Motor neuron (in vitro differentiated cells): ENCODE results near the gene CWC15. TPM values are rescaled to one million over a fixed set of nuclear protein-coding genes. Genes with fewer than 3 reads are reported as not detected.
A peak's percentile ranks its signal among the peaks of the same experiment; 100 is the strongest.
"Not testable (repeated sequence)": the region's sequence is repeated elsewhere in the genome, so short reads cannot be mapped to it uniquely, and the experiment has no call there.

Experiments
- ATAC-seq, 8 experiments: fragments of 200-7000 bp; cut with Tn5 transposase; replicated peaks in 6 of 8; 2 replicates each; pipeline ENCODE4 v1.8.0; 2021; ENCODE audit warnings: mild to moderate bottlenecking in 8 of 8, moderate library complexity in 8 of 8
- H3K27ac ChIP-seq, 2 donors: fragments of 250-450 bp; sonication (Bioruptor Pico); 2 replicates each; pipeline ENCODE4 v1.9.0; 2021; ENCODE audit warnings: antibody characterized with exemption in 2 of 2, mild to moderate bottlenecking in 2 of 2, moderate library complexity in 1 of 2
- H3K4me1 ChIP-seq, 2 donors: fragments of 250-450 bp; sonication (Bioruptor Pico); replicated peaks in 1 of 2; 2 replicates each; pipeline ENCODE4 v1.6.1; 2021; ENCODE audit warnings: antibody characterized with exemption in 2 of 2, mild to moderate bottlenecking in 2 of 2, moderate library complexity in 1 of 2
- H3K4me3 ChIP-seq, 5 donors: fragments of 250-450 bp; sonication (Bioruptor Pico); 2 replicates each; pipeline ENCODE4 v1.9.0; 2021; ENCODE audit warnings: antibody characterized with exemption in 5 of 5, mild to moderate bottlenecking in 5 of 5, moderate library complexity in 4 of 5
- WGBS, 10 experiments: fragments of 450-650 bp; shearing (Covaris generic); methylation state at CpG; one replicate each; pipeline ENCODE4 v1.0.0; 2022; 5-methylcytosine and 5-hydroxymethylcytosine counted together
- in situ Hi-C, 9 experiments: fragments of 400-800 bp; cut with MboI; loops; one replicate each; pipeline ENCODE4 v1.15.0; 2021; ENCODE audit warnings: low sequenced_read_pairs in 9 of 9, low pct_unique_long_range_greater_than_20kb in 2 of 9; ENCODE audit not compliant: unreplicated experiment in 9 of 9
- total RNA-seq, 8 experiments: library from RNA; unstranded; fragments of 300-600 nt; gene quantifications; 2 replicates each; pipeline versions ENCODE4 v1.2.3 to v1.2.4, GENCODE V29; 2022

Gene CWC15
- total RNA-seq, 8 experiments from 2014 or later: 43.7 to 77.1 (median 60.1) TPM

GRCh38 chr11:94941131-94941530 lies 32.2 kb downstream of the CWC15 start:
- WGBS, 10 experiments: 3 to 82% (median 40%) methylated on average over 1 to 4 of the region's 4 CpGs; no CpG with 5 or more reads in 3 of the 10 experiments
- Histone ChIP-seq H3K27ac (no peak overlapping the region), H3K4me1 (peaks cover 9 to 16% of the 10 kb centered on the region in 2 donors), H3K4me3 (no peak overlapping the region)
- in situ Hi-C loops: no loop called here
- ATAC-seq: peak in 4 of 8 experiments; percentile 41 to 94 (median 90)

- in situ Hi-C loops: no loop called here
- Histone ChIP-seq H3K4me1 (peaks cover 10 to 16% of the 10 kb centered on the region in 2 donors), H3K4me3 (no peak overlapping the region), H3K27ac (no peak overlapping the region)
- 40 to 100% (median 81%) methylated on average over 1 to 2 of the region's 2 CpGs; no CpG with 5 or more reads in 1 of the 10 experiments for WGBS, 10 experiments
- ATAC-seq: no peak
These were observed 34.0 kb downstream of the CWC15 start for GRCh38 chr11:94939346-94939745.

GRCh38 chr11:94938095-94939055 lies 35.0 kb downstream of the CWC15 start:
- peak in 4 of 8 experiments; percentile 80 to 96 (median 94) for ATAC-seq
- Histone ChIP-seq H3K27ac (no peak overlapping the region), H3K4me3 (no peak overlapping the region), H3K4me1 (peaks cover 13 to 21% of the 10 kb centered on the region in 2 donors)
- 0 to 75% (median 40%) methylated on average over 2 to 9 of the region's 9 CpGs; no CpG with 5 or more reads in 1 of the 10 experiments for WGBS, 10 experiments
- in situ Hi-C loops: no loop called here

GRCh38 chr11:94934846-94935245 lies 38.5 kb downstream of the CWC15 start:
- WGBS, 10 experiments: 62 to 100% (median 86%) methylated on average over 1 to 3 of the region's 3 CpGs; no CpG with 5 or more reads in 1 of the 10 experiments
- Histone ChIP-seq H3K4me3 (no peak overlapping the region), H3K4me1 (peaks cover 5% of the 10 kb centered on the region in 2 donors), H3K27ac (no peak overlapping the region)
- in situ Hi-C loops: no loop called here
- ATAC-seq: no peak

- ATAC-seq: peak in 5 of 8 experiments; percentile 88 to 99 (median 99)
- Histone ChIP-seq H3K4me1 (peaks cover 5% of the 10 kb centered on the region in 2 donors), H3K27ac (no peak overlapping the region), H3K4me3 (no peak overlapping the region)
- WGBS, 10 experiments: 73 to 100% (median 87%) methylated on average over 1 to 4 of the region's 4 CpGs; no CpG with 5 or more reads in 3 of the 10 experiments
- in situ Hi-C loops: no loop called here
These were observed 39.0 kb downstream of the CWC15 start for GRCh38 chr11:94934362-94934761.

- WGBS, 10 experiments: 30 to 90% (median 64%) methylated on average over 1 to 5 of the region's 5 CpGs; no CpG with 5 or more reads in 3 of the 10 experiments
- peaks cover 5% of the 10 kb centered on the region in 2 donors for H3K4me1 ChIP-seq
- H3K27ac ChIP-seq: no peak overlapping the region
- peak in 5 of 8 experiments; percentile 63 to 92 (median 73) for ATAC-seq
- H3K4me3 ChIP-seq: no peak overlapping the region
- in situ Hi-C loops: no loop called here
These were observed 39.9 kb downstream of the CWC15 start for GRCh38 chr11:94933223-94934130.

- WGBS, 10 experiments: 57 to 100% (median 91%) methylated on average over 1 to 5 of the region's 5 CpGs; no CpG with 5 or more reads in 1 of the 10 experiments
- ATAC-seq: no peak
- Histone ChIP-seq H3K27ac (no peak overlapping the region), H3K4me3 (no peak overlapping the region), H3K4me1 (peaks cover 5 to 9% of the 10 kb centered on the region in 2 donors)
- in situ Hi-C loops: no loop called here
These were observed 40.9 kb downstream of the CWC15 start for GRCh38 chr11:94932503-94932902.

- in situ Hi-C loops, ATAC-seq, H3K27ac ChIP-seq, H3K4me1 ChIP-seq, H3K4me3 ChIP-seq: not testable (repeated sequence)
These were observed 41.3 kb downstream of the CWC15 start for GRCh38 chr11:94932072-94932471.

GRCh38 chr11:94928117-94928990 lies 45.0 kb downstream of the CWC15 start:
- ATAC-seq: peak in 2 of 8 experiments; percentile 63 to 72
- in situ Hi-C loops: no loop called here
- 83 to 100% (median 92%) methylated on average over 1 of the region's 1 CpG; no CpG with 5 or more reads in 6 of the 10 experiments for WGBS, 10 experiments
- Histone ChIP-seq H3K4me3 (no peak overlapping the region), H3K27ac (no peak overlapping the region), H3K4me1 (peaks cover 1 to 10% of the 10 kb centered on the region in 2 donors)

GRCh38 chr11:94926698-94927237 lies 46.6 kb downstream of the CWC15 start:
- in situ Hi-C loops: no loop called here
- ATAC-seq: peak in 4 of 8 experiments; percentile 48 to 67 (median 61)
- WGBS, 10 experiments: 0 to 55% (median 0%) methylated on average over 1 to 6 of the region's 6 CpGs; no CpG with 5 or more reads in 3 of the 10 experiments
- no peak overlapping the region for H3K27ac ChIP-seq
- peaks cover 17 to 22% of the 10 kb centered on the region in 2 donors for H3K4me1 ChIP-seq
- H3K4me3 ChIP-seq: no peak overlapping the region

- in situ Hi-C loops: no loop called here
- H3K4me1 ChIP-seq: peaks cover 19 to 22% of the 10 kb centered on the region in 2 donors
- no peak overlapping the region for H3K27ac ChIP-seq
- no peak overlapping the region for H3K4me3 ChIP-seq
- no peak for ATAC-seq
These were observed 47.1 kb downstream of the CWC15 start for GRCh38 chr11:94926271-94926625.
